GM23338 (cell line): ENCODE results near the gene ATXN3. TPM values are rescaled to one million over a fixed set of nuclear protein-coding genes. Genes with fewer than 3 reads are reported as not detected.

Experiments
- ATAC-seq: fragments of 200-7000 bp; cut with Tn5 transposase; 3 replicates; pipeline ENCODE4 v1.9.1; 2020
- DNase-seq: peaks from one replicate; pipeline ENCODE4 v3.0.0-alpha.2; 2015; ENCODE audit warnings: low spot score
- H2AFZ ChIP-seq: fragments of 200-600 bp; sonication (generic); 2 replicates; pipeline ENCODE4 v1.8.0; 2016; ENCODE audit warnings: antibody characterized with exemption, mild to moderate bottlenecking, moderate library complexity
- H3F3A ChIP-seq: fragments of 200-600 bp; sonication (generic); replicated peaks from 2 replicates; pipeline ENCODE4 v1.8.0; 2017; ENCODE audit warnings: antibody characterized with exemption, mixed run types, low read depth
- H3K27ac ChIP-seq: fragments of 200-600 bp; sonication (generic); 2 replicates; pipeline ENCODE4 v1.6.1; 2016; ENCODE audit warnings: low read depth
- H3K27me3 ChIP-seq: fragments of 200-600 bp; sonication (generic); 2 replicates; pipeline ENCODE4 v1.8.0; 2016; ENCODE audit warnings: mild to moderate bottlenecking, mixed run types, moderate library complexity; ENCODE audit not compliant: insufficient read depth
- H3K36me3 ChIP-seq: fragments of 200-600 bp; sonication (generic); 2 replicates; pipeline ENCODE4 v1.8.0; 2016; ENCODE audit warnings: mild to moderate bottlenecking; ENCODE audit not compliant: insufficient read depth
- H3K4me1 ChIP-seq: fragments of 200-600 bp; sonication (generic); 2 replicates; pipeline ENCODE4 v1.8.0; 2016; ENCODE audit warnings: mild to moderate bottlenecking, moderate library complexity; ENCODE audit not compliant: insufficient read depth
- H3K4me2 ChIP-seq: fragments of 200-600 bp; sonication (generic); 2 replicates; pipeline ENCODE4 v1.7.1; 2017; ENCODE audit warnings: mixed run types
- H3K4me3 ChIP-seq: fragments of 200-600 bp; sonication (generic); 2 replicates; pipeline ENCODE4 v1.6.1; 2016; ENCODE audit warnings: mixed run types
- H3K79me2 ChIP-seq: fragments of 200-600 bp; sonication (generic); replicated peaks from 2 replicates; pipeline ENCODE4 v1.8.0; 2017; ENCODE audit warnings: mild to moderate bottlenecking; ENCODE audit not compliant: insufficient read depth
- H3K9me2 ChIP-seq: fragments of 200-600 bp; sonication (generic); 2 replicates; pipeline ENCODE4 v1.8.0; 2017; ENCODE audit not compliant: insufficient read depth
- H4K20me1 ChIP-seq: fragments of 200-600 bp; sonication (generic); replicated peaks from 2 replicates; pipeline ENCODE4 v1.8.0; 2017; ENCODE audit warnings: mild to moderate bottlenecking; ENCODE audit not compliant: insufficient read depth
- H3K27ac Mint-ChIP-seq: 2 replicates; pipeline ENCODE4 v1.8.0; 2020; ENCODE audit warnings: inconsistent platforms, mild to moderate bottlenecking, moderate library complexity, mixed read lengths
- H3K27me3 Mint-ChIP-seq: 3 replicates; pipeline ENCODE4 v1.8.0; 2022; ENCODE audit warnings: low read depth, mild to moderate bottlenecking, moderate library complexity, mixed read lengths, inconsistent platforms; ENCODE audit not compliant: insufficient read depth, poor library complexity
- H3K36me3 Mint-ChIP-seq: 3 replicates; pipeline ENCODE4 v1.8.0; 2021; ENCODE audit warnings: low read depth, mild to moderate bottlenecking, inconsistent platforms, moderate library complexity, mixed read lengths
- H3K4me1 Mint-ChIP-seq: 3 replicates; pipeline ENCODE4 v1.8.0; 2020; ENCODE audit warnings: mild to moderate bottlenecking, inconsistent platforms, mixed read lengths
- H3K4me3 Mint-ChIP-seq: 3 replicates; pipeline ENCODE4 v1.8.0; 2021; ENCODE audit warnings: moderate library complexity, mild to moderate bottlenecking, inconsistent platforms, mixed read lengths
- H3K9me3 Mint-ChIP-seq: 3 replicates; pipeline ENCODE4 v1.8.0; 2020; ENCODE audit warnings: moderate library complexity, mild to moderate bottlenecking, inconsistent platforms, mixed read lengths
- JUNB ChIP-seq: IDR thresholded peaks from one replicate; pipeline ENCODE4 v1.6.1; 2016; ENCODE audit warnings: antibody characterized with exemption; ENCODE audit not compliant: unreplicated experiment
- NANOG ChIP-seq: IDR thresholded peaks from 2 replicates; pipeline ENCODE4 v1.6.1; 2016; ENCODE audit warnings: antibody characterized with exemption, borderline replicate concordance
- POLR2AphosphoS5 ChIP-seq: IDR thresholded peaks from 2 replicates; pipeline ENCODE4 v1.6.1; 2016; ENCODE audit warnings: antibody characterized with exemption, low read depth
- STAT1 ChIP-seq: IDR thresholded peaks from one replicate; pipeline ENCODE4 v1.6.1; 2016; ENCODE audit warnings: antibody characterized with exemption; ENCODE audit not compliant: unreplicated experiment
- ZNF462 ChIP-seq: fragments of 250-450 bp; sonication (Bioruptor Pico); IDR thresholded peaks from 2 replicates; pipeline ENCODE4 v1.5.0; 2020; ENCODE audit warnings: mild to moderate bottlenecking, moderate library complexity
- polyA plus RNA-seq: library from polyadenylated mRNA; unstranded; fragments of >200 nt; fragmentation: Nextera tagmentation; extraction: Ambion mirVana; gene quantifications from 2 replicates; pipeline ENCODE4 v1.2.1, GENCODE V29; 2016
- total RNA-seq: library from RNA; depleted of rRNA; stranded (reverse); fragments of >200 nt; shearing (Covaris generic); gene quantifications from 2 replicates; pipeline ENCODE4 v1.2.3, GENCODE V29; 2014
- TF ChIP-seq, protein P1 (sequence below): IDR thresholded peaks from 2 replicates; pipeline ENCODE4 v1.6.1; 2016; ENCODE audit warnings: antibody characterized with exemption

Gene ATXN3
- total and polyA plus RNA-seq, 2 experiments from 2014 or later: 39.5 to 66.7 TPM

DNA sequence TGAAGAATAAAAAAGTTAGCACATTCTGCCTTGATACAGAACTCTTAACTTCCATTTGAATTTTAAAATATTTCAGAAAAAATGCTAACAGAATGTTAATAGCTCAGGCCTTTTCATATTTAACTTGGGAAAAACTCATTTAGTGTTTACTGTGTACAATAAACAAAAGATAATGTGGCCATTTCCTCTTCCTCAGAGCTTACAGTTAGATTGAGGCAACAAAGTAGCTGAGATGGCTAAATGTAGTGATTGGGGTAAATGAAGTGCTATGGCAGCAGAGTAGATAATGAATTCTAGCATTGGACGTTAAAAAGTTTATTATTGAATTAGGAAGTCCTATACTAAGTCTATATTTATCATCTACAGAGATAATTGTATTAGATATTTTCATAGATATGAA, 28.1 kb upstream of the ATXN3 start:
- TF ChIP-seq POLR2AphosphoS5 (no peak), STAT1 (no peak), JUNB (no peak), ZNF462 (no peak), NANOG (no peak)
- TF ChIP-seq, protein P1, sequence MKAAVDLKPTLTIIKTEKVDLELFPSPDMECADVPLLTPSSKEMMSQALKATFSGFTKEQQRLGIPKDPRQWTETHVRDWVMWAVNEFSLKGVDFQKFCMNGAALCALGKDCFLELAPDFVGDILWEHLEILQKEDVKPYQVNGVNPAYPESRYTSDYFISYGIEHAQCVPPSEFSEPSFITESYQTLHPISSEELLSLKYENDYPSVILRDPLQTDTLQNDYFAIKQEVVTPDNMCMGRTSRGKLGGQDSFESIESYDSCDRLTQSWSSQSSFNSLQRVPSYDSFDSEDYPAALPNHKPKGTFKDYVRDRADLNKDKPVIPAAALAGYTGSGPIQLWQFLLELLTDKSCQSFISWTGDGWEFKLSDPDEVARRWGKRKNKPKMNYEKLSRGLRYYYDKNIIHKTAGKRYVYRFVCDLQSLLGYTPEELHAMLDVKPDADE: no peak
- Mint-ChIP-seq H3K4me1 (no peaks in the 10 kb centered on the region), H3K36me3 (peaks cover 78% of the 10 kb centered on the region), H3K4me3 (no peak overlapping the region), H3K27me3 (no peaks in the 10 kb centered on the region), H3K27ac (no peak overlapping the region), H3K9me3 (no peaks in the 10 kb centered on the region)
- H3K79me2 ChIP-seq: no peaks in the 10 kb centered on the region
- H3K4me1 ChIP-seq: no peaks in the 10 kb centered on the region
- H3K4me2 ChIP-seq: no peak overlapping the region
- ATAC-seq (no peak), DNase-seq (no peak)
- peaks cover 82% of the 10 kb centered on the region for H3K36me3 ChIP-seq
- H2AFZ ChIP-seq: no peak overlapping the region
- no peak overlapping the region for H3K27ac ChIP-seq
- no peaks in the 10 kb centered on the region for H3K27me3 ChIP-seq
- no peak overlapping the region for H3K4me3 ChIP-seq
- H3F3A ChIP-seq: no peaks in the 10 kb centered on the region
- peaks cover 18% of the 10 kb centered on the region for H4K20me1 ChIP-seq
- H3K9me2 ChIP-seq: no peaks in the 10 kb centered on the region
